C1 segment of cervical spinal cord (tissue), 14 donors: ENCODE measurements around the gene MRPL14.

Experiments used
- DNase-seq, 14 donors: peaks; one replicate each; lab custom pipeline; 2025; lab: John Stamatoyannopoulos, UW

The MRPL14 gene

DNA sequence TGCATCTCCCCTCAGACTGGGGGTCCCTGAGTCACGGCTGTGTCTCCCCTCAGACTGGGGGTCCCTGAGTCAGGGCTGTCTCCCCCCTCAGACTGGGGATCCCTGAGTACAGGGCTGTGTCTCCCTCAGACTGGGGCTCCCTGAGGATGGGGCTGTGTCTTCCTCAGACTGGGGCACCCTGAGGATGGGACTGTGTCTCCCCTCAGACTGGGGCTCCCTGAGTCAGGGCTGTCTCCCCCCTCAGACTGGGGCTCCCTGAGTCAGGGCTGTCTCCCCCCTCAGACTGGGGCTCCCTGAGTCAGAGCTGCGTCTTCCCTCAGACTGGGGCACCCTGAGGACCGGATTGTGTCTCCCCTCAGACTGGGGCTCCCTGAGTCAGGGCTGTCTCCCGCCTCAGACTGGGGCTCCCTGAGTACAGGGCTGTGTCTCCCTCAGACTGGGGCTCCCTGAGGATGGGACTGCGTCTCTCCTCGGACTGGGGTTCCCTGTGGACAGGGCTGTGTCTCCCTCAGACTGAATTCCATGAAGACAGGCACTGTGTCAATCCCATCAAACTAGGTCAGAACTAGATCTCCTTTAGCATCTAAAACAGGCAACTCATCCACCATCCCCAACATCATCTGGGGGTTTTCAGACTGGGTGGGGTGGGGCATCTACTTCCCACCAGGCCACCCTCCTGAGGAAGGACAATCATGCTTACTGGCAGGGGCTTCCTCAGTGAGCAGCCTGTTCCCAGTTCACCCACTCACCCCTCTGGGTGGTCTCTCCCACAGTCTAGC, 60.7 kb downstream of the MRPL14 start:
- no peak for DNase-seq

DNA sequence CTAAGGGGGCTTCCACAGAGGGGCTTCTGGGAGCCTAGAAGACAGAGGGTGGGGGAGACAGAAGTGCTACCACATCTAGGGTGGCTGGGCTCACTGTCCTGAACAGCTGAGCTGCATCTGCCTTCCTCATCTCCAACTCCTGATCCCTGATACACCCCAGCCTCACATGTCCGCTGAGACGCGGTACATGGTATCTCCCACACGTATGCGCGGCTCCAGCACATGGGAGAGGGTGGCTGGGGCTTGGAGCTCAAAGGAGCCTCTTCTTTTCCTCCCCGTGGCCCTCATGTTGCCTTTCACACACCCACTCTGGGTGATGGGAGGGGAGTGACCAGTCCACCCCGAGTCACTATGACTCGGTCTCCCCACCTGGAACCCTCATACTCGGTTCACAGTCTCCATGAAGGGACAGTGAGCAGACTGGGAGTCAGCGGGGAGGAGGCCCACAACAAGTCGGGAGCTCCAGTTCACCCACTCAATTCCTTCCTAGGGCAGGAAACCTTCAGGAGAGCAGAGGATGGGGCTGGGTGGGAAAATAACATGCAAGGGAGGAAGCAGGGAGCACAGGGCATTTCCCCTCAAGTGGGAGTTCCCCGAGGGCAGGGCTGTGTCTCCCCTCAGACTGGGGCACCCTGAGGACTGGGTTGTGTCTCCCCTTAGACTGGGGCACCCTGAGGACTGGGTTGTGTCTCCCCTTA, 61.7 kb downstream of the MRPL14 start:
- no peak for DNase-seq

DNA sequence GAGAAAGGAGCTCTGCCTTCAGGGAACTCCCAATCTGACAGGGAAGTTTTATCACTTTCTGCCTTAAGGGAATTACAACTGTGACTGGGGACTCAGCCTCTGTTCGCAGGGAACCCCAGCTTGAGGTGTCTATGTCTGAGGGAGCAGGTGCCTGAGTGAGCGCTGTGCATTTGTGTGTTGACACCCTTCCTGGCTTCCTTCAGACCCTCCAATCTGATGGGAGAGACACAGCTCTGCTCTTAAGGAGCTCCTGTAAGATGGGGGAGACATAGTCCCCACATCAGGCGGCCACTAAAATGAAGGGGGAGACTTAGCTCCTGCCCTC, 62.3 kb downstream of the MRPL14 start:
- DNase-seq: no peak

DNA sequence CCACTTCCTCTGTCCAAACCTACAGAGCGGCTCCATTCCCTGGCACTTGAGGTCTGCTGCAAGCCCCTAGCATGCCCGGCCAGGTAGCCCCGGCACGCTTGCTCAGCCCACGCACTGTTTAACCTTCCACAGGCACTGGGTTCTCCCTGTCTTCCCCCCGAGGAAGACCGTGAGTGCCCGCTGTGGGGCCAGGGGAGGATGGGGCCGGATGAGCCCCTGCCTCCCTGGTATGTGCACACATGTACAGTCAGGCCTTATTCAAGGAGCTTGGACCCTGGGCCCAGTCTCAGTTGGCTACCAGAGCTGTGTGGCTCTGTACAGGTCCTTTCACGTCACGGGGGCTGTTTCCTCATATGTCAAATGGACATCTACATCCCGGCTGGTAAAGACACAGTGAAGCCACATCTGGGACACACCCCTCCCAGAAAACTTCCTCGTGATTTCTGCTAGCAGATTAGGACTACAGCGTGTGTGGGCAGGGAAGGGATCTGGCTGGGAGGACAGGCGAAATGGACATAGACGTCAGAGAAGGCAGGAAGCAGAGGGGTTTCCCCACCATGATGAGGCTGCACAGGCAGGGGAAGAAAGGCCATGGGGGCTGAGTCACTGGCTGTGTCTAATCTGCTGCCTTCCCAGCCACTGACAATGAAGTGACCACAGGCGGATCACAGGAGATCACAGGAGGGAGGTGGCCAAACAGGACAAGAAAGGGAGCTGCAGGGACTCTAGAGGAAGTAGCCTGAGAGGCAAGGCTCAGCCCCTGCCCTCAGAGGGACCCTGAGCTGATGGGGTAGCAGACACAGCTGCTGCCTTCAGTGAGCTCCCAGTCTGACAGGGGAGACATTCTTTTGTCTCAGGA, 62.9 kb downstream of the MRPL14 start:
- DNase-seq: no peak

DNA sequence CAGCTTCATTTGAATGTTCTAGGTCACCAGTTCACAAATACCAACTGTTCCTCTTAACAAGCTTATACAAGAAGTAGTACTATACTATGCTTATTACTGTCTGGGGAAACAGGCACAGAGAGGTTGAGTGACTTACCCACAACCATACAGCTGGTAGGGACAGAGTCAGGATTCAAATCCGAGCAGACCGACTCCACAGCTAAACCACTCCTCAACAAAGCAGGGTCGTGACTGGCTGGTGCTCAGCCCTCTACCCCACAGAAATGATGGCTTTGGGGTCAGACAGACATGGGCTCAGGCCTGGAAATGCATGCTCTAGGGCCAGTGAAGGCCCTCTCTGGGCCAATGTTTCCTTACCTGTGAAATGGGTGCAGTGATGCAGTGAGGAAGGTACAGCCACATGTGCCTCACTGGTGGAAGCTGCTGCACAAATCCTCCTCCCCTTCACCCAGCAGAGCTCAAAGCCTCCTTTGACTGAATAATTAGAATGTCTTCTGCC, 63.6 kb downstream of the MRPL14 start:
- DNase-seq: no peak
